ENCODE measurements around the gene GNA14. TPM values are rescaled to one million over a fixed set of nuclear protein-coding genes. Genes with fewer than 3 reads are reported as not detected.

Gene GNA14
- total RNA-seq (2014; rRNA removed; shearing (Covaris generic)): 10.5 and 11.1 TPM in 2 replicates
- 3.3 and 3.9 TPM in 2 replicates for polyA plus RNA-seq (2016; fragmentation: Nextera tagmentation; extraction: Ambion mirVana)
- long read RNA-seq, transcript GNA14-201 (7 exons, 2,482 nt): major isoform, 7 of 10 reads
- long read RNA-seq, partial matches to known transcripts: 2 of 10 reads
- long read RNA-seq, other reads (novel, unspliced or antisense): 1 of 10 reads

DNA sequence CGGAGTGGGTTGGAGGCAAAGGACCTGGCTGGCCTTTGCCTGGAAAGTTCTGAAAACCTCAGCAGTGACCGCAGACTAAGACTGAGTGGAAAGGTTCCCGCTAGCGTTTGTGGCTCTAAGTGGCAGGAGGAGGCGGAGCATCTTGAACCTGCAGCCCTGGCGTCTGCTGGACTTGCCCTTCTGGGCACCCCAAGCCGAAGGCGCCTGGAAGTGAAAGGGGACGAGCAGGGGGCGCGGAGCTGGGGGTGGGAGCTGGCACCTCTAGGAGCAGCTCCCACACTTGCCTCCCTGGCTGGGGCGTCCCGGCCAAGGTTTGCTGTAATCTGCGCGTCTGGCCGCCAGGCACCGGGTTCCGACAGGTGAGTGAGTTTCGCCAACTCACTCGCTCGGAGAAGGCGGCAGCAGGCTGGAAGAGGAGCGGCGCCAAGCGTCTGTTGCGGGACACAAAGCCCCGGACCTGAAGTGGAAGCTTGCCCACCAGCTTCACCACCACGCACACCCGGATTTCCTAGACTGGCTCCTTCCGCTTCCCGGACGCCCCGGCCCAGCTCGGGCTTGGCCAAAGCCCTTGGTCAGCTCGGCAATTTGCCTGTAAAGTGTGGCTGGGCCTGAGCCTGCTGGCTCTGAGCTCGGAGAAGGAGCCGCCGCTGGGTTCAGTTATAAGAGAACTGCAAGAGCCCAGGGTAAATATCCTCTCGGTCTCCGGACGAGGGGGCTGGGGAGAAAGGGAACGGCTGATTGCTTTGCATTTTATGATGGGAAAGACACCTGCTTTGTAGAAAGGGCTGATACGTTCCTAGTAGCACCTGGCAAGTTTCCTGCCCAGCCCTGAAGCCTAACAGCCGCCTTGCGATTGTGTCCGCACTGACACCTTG, at the start of gene GNA14:
GNA14 (minus strand) TSS at position 89 of the 875 bp plus-strand sequence. CDS start 529 bp downstream, outside the sequence.
- H3K4me1 Mint-ChIP-seq: peaks cover 35% of the 10 kb centered on the region
- Histone ChIP-seq H3K27me3 (ENCODE audit: insufficient read depth) (peaks cover 48% of the 10 kb centered on the region), H3K79me2 (replicated peaks; ENCODE audit: insufficient read depth) (peaks cover 8% of the 10 kb centered on the region; the same call in 1 of the 2 replicates), H3K9me2 (ENCODE audit: insufficient read depth) (no peaks in the 10 kb centered on the region), H3K4me1 (ENCODE audit: insufficient read depth) (peaks cover 23% of the 10 kb centered on the region; the same call in 1 of the 2 replicates), H4K20me1 (replicated peaks; ENCODE audit: insufficient read depth) (no peaks in the 10 kb centered on the region), H3K4me3 (peak within 1 kb of the TSS; percentile 87), H3F3A (replicated peaks; ENCODE audit: low read depth) (no peaks in the 10 kb centered on the region), H3K4me2 (peak within 1 kb of the TSS; percentile 95), H3K36me3 (ENCODE audit: insufficient read depth) (no peaks in the 10 kb centered on the region), H3K27ac (ENCODE audit: low read depth) (no peak within 1 kb of the TSS), H2AFZ (peak within 1 kb of the TSS; percentile 98)
- H3K27ac Mint-ChIP-seq: peak within 1 kb of the TSS; percentile 49; the same call in 1 of the 2 replicates
- DNase-seq (ENCODE audit: low spot score) (peak; percentile 81), ATAC-seq (peak; percentile 77)
- H3K4me3 Mint-ChIP-seq: peak within 1 kb of the TSS; percentile 87
- no peak for TF ChIP-seq ZNF114 (CRISPR knock-in tag; IDR thresholded peaks at IDR 0.05)
- TF ChIP-seq, protein P1, sequence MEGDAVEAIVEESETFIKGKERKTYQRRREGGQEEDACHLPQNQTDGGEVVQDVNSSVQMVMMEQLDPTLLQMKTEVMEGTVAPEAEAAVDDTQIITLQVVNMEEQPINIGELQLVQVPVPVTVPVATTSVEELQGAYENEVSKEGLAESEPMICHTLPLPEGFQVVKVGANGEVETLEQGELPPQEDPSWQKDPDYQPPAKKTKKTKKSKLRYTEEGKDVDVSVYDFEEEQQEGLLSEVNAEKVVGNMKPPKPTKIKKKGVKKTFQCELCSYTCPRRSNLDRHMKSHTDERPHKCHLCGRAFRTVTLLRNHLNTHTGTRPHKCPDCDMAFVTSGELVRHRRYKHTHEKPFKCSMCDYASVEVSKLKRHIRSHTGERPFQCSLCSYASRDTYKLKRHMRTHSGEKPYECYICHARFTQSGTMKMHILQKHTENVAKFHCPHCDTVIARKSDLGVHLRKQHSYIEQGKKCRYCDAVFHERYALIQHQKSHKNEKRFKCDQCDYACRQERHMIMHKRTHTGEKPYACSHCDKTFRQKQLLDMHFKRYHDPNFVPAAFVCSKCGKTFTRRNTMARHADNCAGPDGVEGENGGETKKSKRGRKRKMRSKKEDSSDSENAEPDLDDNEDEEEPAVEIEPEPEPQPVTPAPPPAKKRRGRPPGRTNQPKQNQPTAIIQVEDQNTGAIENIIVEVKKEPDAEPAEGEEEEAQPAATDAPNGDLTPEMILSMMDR (conservative IDR thresholded peaks at IDR 0.05; ENCODE audit: low read depth in 2 of 2): peak in 1 of 2 experiments; percentile 51; a peak in 3 of 4 replicates
- no peak for TF ChIP-seq ETS1 (IDR thresholded peaks at IDR 0.05)
- no peaks in the 10 kb centered on the region for H3K36me3 Mint-ChIP-seq (ENCODE audit: low read depth)
- H3K9me3 Mint-ChIP-seq: peaks cover 3% of the 10 kb centered on the region; the same call in 1 of the 3 replicates
- H3K27me3 Mint-ChIP-seq (ENCODE audit: insufficient read depth, low read depth, poor library complexity): peaks cover 32% of the 10 kb centered on the region

DNA sequence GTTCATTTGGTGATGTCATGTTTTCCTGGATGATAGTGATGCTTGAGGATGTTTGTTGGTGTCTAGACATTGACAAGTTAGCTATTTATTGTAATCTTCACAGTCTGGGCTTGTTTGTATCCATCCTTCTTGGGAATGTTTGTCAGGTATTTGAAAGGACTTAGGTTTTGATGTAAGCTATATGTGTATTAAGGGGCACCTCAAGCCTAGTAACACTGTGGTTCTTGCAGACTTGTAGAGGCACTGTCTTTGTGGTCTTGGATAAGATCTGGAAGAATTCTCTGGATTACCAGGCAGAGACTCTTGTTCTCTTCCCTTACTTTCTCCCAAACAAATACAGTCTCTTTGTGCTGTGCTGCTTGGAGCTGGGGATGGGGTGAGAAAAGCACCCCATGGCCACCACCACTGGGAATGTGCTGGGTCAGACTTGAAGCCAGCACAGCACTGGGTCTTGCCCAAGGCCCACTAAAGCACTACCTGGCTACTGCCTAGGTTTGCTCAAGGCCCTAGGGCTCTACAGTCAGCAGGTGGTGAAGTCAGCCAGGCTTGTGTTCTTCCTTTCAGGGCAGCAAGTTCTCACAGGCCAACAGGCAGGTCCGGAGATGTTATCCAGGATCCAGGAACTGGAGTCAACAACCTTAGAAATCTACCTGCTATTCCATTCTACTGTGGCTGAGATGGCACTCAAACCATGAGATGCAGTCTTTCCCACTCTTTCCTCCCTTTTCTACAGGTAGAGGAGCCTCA, 49.3 kb upstream of the GNA14 start:
- ATAC-seq (no peak), DNase-seq (ENCODE audit: low spot score) (no peak)
- Mint-ChIP-seq H3K4me1 (no peaks in the 10 kb centered on the region), H3K27ac (no peak overlapping the region), H3K36me3 (ENCODE audit: low read depth) (no peaks in the 10 kb centered on the region), H3K27me3 (ENCODE audit: insufficient read depth, low read depth, poor library complexity) (peaks cover 2% of the 10 kb centered on the region), H3K4me3 (no peak overlapping the region), H3K9me3 (peaks cover 9% of the 10 kb centered on the region; the same call in 2 of the 3 replicates)
- Histone ChIP-seq H3K36me3 (ENCODE audit: insufficient read depth) (no peaks in the 10 kb centered on the region), H3K4me1 (ENCODE audit: insufficient read depth) (no peaks in the 10 kb centered on the region), H3K27me3 (ENCODE audit: insufficient read depth) (no peaks in the 10 kb centered on the region), H3K4me2 (no peak overlapping the region), H3K4me3 (no peak overlapping the region), H3K9me2 (ENCODE audit: insufficient read depth) (no peaks in the 10 kb centered on the region), H4K20me1 (replicated peaks; ENCODE audit: insufficient read depth) (no peaks in the 10 kb centered on the region), H3K79me2 (replicated peaks; ENCODE audit: insufficient read depth) (no peaks in the 10 kb centered on the region), H3F3A (replicated peaks; ENCODE audit: low read depth) (no peaks in the 10 kb centered on the region), H3K27ac (ENCODE audit: low read depth) (no peak overlapping the region), H2AFZ (no peak overlapping the region)
- TF ChIP-seq EZH2 (IDR thresholded peaks at IDR 0.05; ENCODE audit: low read depth, unreplicated experiment) (no peak), NANOG (IDR thresholded peaks at IDR 0.05; ENCODE audit: borderline replicate concordance) (no peak), ZNF114 (CRISPR knock-in tag; IDR thresholded peaks at IDR 0.05) (no peak), POLR2AphosphoS5 (IDR thresholded peaks at IDR 0.05; ENCODE audit: low read depth) (no peak), REST (IDR thresholded peaks at IDR 0.05; ENCODE audit: unreplicated experiment) (no peak), JUNB (IDR thresholded peaks at IDR 0.05; ENCODE audit: unreplicated experiment) (no peak), STAT1 (IDR thresholded peaks at IDR 0.05; ENCODE audit: unreplicated experiment) (no peak)
- TF ChIP-seq, protein P1 (conservative IDR thresholded peaks at IDR 0.05; ENCODE audit: low read depth in 2 of 2): no peak

Data from GM23338 (cell line).